Mesothelial cell of epicardium (in vitro differentiated cells): ENCODE results near the gene NHEJ1. TPM values are rescaled to one million over a fixed set of nuclear protein-coding genes. Genes with fewer than 3 reads are reported as not detected.

Source experiments
- DNase-seq, 2 experiments: peaks; one replicate each; pipeline ENCODE4 v3.0.0; 2021; ENCODE audit warnings: low spot score in 2 of 2; ENCODE audit not compliant: unreplicated experiment in 2 of 2
- H3K27ac Mint-ChIP-seq: 2 replicates; pipeline ENCODE4 v1.8.0; 2021; ENCODE audit warnings: mixed read lengths
- H3K27me3 Mint-ChIP-seq: 2 replicates; pipeline ENCODE4 v1.8.0; 2021; ENCODE audit warnings: low read depth, mixed read lengths
- H3K36me3 Mint-ChIP-seq: 2 replicates; pipeline ENCODE4 v1.8.0; 2021; ENCODE audit warnings: mixed read lengths
- H3K4me1 Mint-ChIP-seq: 2 replicates; pipeline ENCODE4 v1.8.0; 2021; ENCODE audit warnings: mixed read lengths
- H3K4me3 Mint-ChIP-seq: 2 replicates; pipeline ENCODE4 v1.8.0; 2021; ENCODE audit warnings: mild to moderate bottlenecking, moderate library complexity, mixed read lengths
- H3K9me3 Mint-ChIP-seq: 2 replicates; pipeline ENCODE4 v1.8.0; 2021; ENCODE audit warnings: mixed read lengths
- CTCF ChIP-seq: fragments of 200-600 bp; sonication (generic); IDR thresholded peaks from one replicate; pipeline ENCODE4 v1.5.0; 2021; ENCODE audit warnings: antibody characterized with exemption; ENCODE audit not compliant: unreplicated experiment
- total RNA-seq: library from RNA; stranded (reverse); gene quantifications from 3 replicates; pipeline ENCODE4 v1.2.1, GENCODE V29; 2021

The NHEJ1 gene
- total RNA-seq, 1 donor from 2014 or later: 11.5 TPM

- TF ChIP-seq CTCF: no peak
- Mint-ChIP-seq H3K4me1 (peaks cover 22% of the 10 kb centered on the region), H3K27ac (no peak overlapping the region), H3K36me3 (peaks cover 16% of the 10 kb centered on the region), H3K27me3 (no peaks in the 10 kb centered on the region), H3K4me3 (peak overlapping the region; percentile 78), H3K9me3 (no peaks in the 10 kb centered on the region)
- DNase-seq: no peak
Measured at GRCh38 chr2:219179601-219180465, 19.2 kb upstream of the NHEJ1 start.

- DNase-seq: no peak
- no peak for TF ChIP-seq CTCF
- peaks cover 24% of the 10 kb centered on the region for H3K4me1 Mint-ChIP-seq
- no peaks in the 10 kb centered on the region for H3K9me3 Mint-ChIP-seq
- H3K27me3 Mint-ChIP-seq: no peaks in the 10 kb centered on the region
- peaks cover 24% of the 10 kb centered on the region for H3K36me3 Mint-ChIP-seq
- peak overlapping the region; percentile 81 for H3K27ac Mint-ChIP-seq
- peak overlapping the region; percentile 78 for H3K4me3 Mint-ChIP-seq
Measured at GRCh38 chr2:219178377-219179175, 18.0 kb upstream of the NHEJ1 start.

- H3K4me1 Mint-ChIP-seq: peaks cover 24% of the 10 kb centered on the region
- peak; percentile 78 to 81 for DNase-seq
- H3K9me3 Mint-ChIP-seq: no peaks in the 10 kb centered on the region
- peak within 1 kb of the TSS; percentile 82 for H3K4me3 Mint-ChIP-seq
- H3K27ac Mint-ChIP-seq: peak within 1 kb of the TSS; percentile 99
- H3K36me3 Mint-ChIP-seq: peaks cover 24% of the 10 kb centered on the region
- no peaks in the 10 kb centered on the region for H3K27me3 Mint-ChIP-seq
- no peak for TF ChIP-seq CTCF
Measured at GRCh38 chr2:219177552-219178376, 17.1 kb upstream of the NHEJ1 start, which contains the start of gene RETREG2. RETREG2 (plus strand) TSS chr2:219178275; CDS start chr2:219178353, 78 bp downstream.

GRCh38 chr2:219176818-219177551 lies 16.4 kb upstream of the NHEJ1 start, which contains the start of gene CNPPD1:
CNPPD1 (minus strand) TSS chr2:219176925; CDS start chr2:219176828, 97 bp downstream.
- Mint-ChIP-seq H3K36me3 (peaks cover 24% of the 10 kb centered on the region), H3K27ac (peak within 1 kb of the TSS; percentile 99), H3K4me1 (peaks cover 24% of the 10 kb centered on the region), H3K4me3 (peak within 1 kb of the TSS; percentile 82), H3K9me3 (no peaks in the 10 kb centered on the region), H3K27me3 (no peaks in the 10 kb centered on the region)
- TF ChIP-seq CTCF: no peak
- DNase-seq: peak; percentile 63 to 83
